ENCODE data around the gene NMUR1.
"Not testable (repeated sequence)": the region's sequence is repeated elsewhere in the genome, so short reads cannot be mapped to it uniquely, and the experiment has no call there.

NMUR1 gene

DNA sequence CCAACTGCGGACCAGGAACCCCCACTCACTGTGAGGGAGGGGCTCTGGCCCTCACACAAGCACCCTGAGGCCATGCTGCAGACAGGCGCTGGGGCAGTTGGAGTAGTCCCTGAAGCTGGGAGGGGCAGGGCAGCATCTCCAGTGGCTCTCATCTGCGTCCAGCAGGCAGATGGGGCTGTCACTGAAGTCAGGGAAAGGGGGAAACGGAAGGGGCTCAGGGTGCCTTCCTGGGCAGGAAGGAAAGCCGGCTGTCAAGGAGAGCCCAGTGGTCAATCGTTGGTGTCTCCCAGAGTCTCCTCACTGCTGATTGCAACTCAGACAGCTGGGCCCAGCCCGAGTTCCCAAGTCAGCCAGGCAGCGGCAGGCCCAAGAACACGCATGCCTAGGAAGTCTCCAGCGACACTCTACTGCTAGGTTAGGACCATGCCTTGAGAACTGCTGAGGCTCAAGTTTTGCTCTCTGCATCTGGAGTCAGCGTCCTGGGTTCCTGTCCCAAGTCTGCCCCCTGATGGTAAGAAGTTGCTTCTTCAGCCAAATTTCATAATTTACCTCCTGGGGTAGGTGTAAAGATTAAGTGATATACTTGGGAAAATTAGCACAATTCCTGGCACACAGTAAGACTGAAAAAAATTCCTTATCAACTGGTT lies 27.4 kb upstream of the NMUR1 start:
- DNase-seq (ENCODE audit: insufficient read length, low spot score) (peak; percentile 82), FAIRE-seq (peak; percentile 44)
- TF ChIP-seq CTCF (IDR thresholded peaks at IDR 0.05; ENCODE audit: insufficient read depth, missing control alignments) = peak; percentile 91

GRCh38 chr2:231556981-231557380 lies 26.7 kb upstream of the NMUR1 start:
- FAIRE-seq (no peak), DNase-seq (ENCODE audit: insufficient read length, low spot score) (no peak)
- no peak for TF ChIP-seq CTCF (IDR thresholded peaks at IDR 0.05; ENCODE audit: insufficient read depth, missing control alignments)

DNA sequence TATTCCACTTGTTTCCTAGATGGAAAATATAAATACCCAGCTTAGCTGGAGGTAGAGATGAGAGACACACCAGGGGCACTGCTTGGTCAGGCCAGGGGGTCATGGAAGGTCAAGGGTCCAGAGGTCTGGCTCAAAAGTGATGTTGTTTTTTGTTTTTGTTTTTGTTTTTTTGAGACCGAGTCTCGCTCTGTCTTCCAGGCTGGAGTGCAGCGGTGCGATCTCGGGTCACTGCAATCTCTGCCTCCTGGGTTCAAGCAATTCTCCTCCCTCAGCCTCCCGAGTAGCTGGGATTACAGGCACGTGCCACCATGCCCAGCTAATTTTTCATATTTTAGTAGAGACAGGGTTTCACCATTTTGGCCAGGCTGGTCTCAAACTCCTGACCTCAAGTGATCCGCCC lies 26.3 kb upstream of the NMUR1 start:
- not testable (repeated sequence) for FAIRE-seq; DNase-seq (ENCODE audit: insufficient read length, low spot score)

DNA sequence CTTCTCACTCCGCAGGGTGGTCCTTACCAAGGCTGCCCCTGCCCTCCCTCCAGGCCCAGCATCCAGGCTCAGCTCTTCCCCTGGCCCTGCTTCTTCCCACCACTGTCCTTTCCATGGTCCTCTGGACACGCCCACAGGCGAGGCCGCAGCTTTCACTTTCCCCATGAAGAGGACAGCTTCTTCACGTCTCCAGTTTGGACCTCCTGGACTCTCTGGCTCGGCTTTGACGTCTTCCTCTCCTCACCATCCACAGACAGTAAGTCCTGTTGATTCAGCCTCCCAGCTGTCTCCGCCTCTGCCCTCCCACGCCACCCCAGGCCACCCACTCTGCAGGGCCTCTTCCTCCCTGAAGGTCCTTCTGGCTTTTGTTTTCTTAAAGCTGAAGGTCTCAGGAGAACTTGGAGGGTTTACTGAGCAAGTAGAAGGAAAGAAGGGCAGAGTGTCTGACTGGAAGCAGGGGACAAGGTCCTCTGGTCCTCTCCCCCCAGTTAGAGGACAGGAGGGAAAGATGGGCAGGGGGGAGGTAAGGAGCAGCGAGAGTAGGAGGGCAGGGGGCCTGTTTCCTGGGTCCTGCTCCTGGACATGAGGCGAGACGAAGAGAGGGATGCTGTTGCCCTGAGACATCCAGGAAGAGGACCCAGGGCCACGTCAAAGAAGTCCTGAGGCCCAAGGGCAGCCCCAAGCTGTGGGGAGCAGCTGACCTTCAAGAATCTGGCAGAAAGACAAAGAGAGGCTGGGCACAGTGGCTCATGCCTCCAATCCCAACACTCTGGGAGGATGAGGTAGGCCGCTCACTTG lies 24.7 kb upstream of the NMUR1 start:
- FAIRE-seq (no peak), DNase-seq (ENCODE audit: insufficient read length, low spot score) (no peak)
- TF ChIP-seq CTCF (IDR thresholded peaks at IDR 0.05; ENCODE audit: insufficient read depth, missing control alignments) = no peak

DNA sequence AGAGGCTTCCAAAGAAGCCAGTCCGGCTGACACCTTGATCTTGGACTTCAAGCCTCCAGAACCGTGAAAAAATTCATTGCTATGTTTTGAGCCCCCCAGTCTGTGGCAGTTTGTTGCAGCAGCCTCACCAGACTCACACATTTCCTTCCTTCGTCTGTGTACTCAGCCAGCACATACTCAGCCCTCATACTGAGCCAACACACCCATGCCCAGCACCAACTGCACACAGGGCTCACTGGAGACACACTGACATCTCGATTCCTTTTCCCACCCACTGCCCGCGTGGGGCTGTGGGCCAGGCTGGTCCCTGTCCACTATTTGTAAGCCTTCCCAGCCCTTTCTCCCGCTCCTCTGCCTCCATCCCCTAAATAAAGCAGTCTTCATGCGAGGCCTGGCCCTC lies 24.1 kb upstream of the NMUR1 start:
- TF ChIP-seq CTCF (IDR thresholded peaks at IDR 0.05; ENCODE audit: insufficient read depth, missing control alignments) = no peak
- no peak for DNase-seq (ENCODE audit: insufficient read length, low spot score)
- no peak for FAIRE-seq

GRCh38 chr2:231552752-231553151 lies 22.5 kb upstream of the NMUR1 start:
- DNase-seq (ENCODE audit: insufficient read length, low spot score) (no peak), FAIRE-seq (no peak)

More at GRCh38 chr2:231552752-231553151, 22.5 kb upstream of the NMUR1 start:
- no peak for TF ChIP-seq CTCF (IDR thresholded peaks at IDR 0.05; ENCODE audit: insufficient read depth, missing control alignments)
